ENCODE results near the gene PRKN. TPM values are rescaled to one million over a fixed set of nuclear protein-coding genes. Genes with fewer than 3 reads are reported as not detected.

Gene PRKN
- total and polyA plus RNA-seq, 3 experiments from 2014 or later = 0.22 to 1.0 (median 0.55) TPM

DNA sequence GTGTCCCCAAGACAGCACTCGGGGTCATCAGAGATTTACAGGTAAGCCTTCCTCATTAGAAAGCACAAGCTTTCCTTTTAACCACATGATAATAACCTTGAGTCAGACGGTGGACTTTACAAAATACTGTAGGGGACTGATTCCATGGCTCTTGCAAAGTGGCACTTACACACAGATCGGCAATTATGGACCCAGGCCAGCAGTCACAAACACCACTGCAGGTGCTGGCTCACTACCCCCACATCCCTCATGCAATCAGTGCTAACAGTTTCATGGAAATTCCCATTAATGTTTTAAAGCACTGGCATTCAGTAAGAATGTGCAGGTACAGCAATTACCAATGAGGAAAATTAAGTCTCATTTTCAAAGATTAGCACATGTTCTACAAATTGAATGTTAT, 516.5 kb downstream of the PRKN start:
- H3K27ac ChIP-seq (ENCODE audit: low read depth, low read length) = no peak overlapping the region
- H3K4me1 ChIP-seq (ENCODE audit: insufficient read depth, low read length) = no peaks in the 10 kb centered on the region
- no peaks in the 10 kb centered on the region for H3K36me3 ChIP-seq (ENCODE audit: insufficient read depth, low read length)
- Mint-ChIP-seq H3K9me3 (peaks cover 3 to 16% (median 3%) of the 10 kb centered on the region in 5 donors), H3K27ac (no peak overlapping the region), H3K4me1 (no peaks in the 10 kb centered on the region), H3K36me3 (peaks cover 0 to 4% (median 0%) of the 10 kb centered on the region in 3 donors), H3K27me3 (no peaks in the 10 kb centered on the region), H3K4me3 (no peak overlapping the region)
- no peaks in the 10 kb centered on the region for H3K27me3 ChIP-seq (ENCODE audit: insufficient read depth, low read length, poor library complexity, severe bottlenecking)
- POLR2A ChIA-PET = no interaction called here
- no peak overlapping the region for H3K4me3 ChIP-seq (ENCODE audit: low read length)
- CTCF ChIA-PET = no interaction called here
- no peak for DNase-seq
- H3K9me3 ChIP-seq (ENCODE audit: low read length) = no peaks in the 10 kb centered on the region

DNA sequence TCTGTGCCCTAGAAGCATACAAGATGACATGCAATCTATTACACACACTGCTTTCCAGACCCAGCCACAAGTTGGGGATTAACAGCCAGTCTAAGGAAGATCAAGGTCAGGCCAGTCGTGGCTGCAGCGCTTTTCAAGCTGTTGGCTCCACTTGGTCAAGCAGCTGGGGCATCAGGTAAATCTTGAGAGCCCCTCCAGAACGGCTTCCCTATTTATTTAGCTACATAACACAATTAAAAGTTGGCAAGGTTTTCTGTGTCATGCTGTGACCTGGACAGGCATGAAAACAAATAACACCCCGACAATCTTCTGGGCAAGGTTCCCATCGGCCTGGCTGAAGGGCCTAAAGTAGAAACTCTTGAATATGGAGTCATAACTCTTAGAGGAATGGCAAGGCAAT, 524.3 kb downstream of the PRKN start:
- no peaks in the 10 kb centered on the region for H3K9me3 ChIP-seq (ENCODE audit: low read length)
- H3K4me3 ChIP-seq (ENCODE audit: low read length) = no peak overlapping the region
- H3K36me3 Mint-ChIP-seq = peaks cover 0 to 11% (median 0%) of the 10 kb centered on the region in 3 donors
- H3K27ac ChIP-seq (ENCODE audit: low read depth, low read length) = no peak overlapping the region
- ChIA-PET CTCF (no interaction called here), POLR2A (no interaction called here)
- no peak overlapping the region for H3K27ac Mint-ChIP-seq
- no peaks in the 10 kb centered on the region for H3K36me3 ChIP-seq (ENCODE audit: insufficient read depth, low read length)
- H3K27me3 ChIP-seq (ENCODE audit: insufficient read depth, low read length, poor library complexity, severe bottlenecking) = no peaks in the 10 kb centered on the region
- H3K4me1 ChIP-seq (ENCODE audit: insufficient read depth, low read length) = no peaks in the 10 kb centered on the region
- H3K4me1 Mint-ChIP-seq = no peaks in the 10 kb centered on the region
- no peak for DNase-seq
- H3K27me3 Mint-ChIP-seq = no peaks in the 10 kb centered on the region
- peaks cover 0 to 20% (median 9%) of the 10 kb centered on the region in 5 donors for H3K9me3 Mint-ChIP-seq
- no peak overlapping the region for H3K4me3 Mint-ChIP-seq

DNA sequence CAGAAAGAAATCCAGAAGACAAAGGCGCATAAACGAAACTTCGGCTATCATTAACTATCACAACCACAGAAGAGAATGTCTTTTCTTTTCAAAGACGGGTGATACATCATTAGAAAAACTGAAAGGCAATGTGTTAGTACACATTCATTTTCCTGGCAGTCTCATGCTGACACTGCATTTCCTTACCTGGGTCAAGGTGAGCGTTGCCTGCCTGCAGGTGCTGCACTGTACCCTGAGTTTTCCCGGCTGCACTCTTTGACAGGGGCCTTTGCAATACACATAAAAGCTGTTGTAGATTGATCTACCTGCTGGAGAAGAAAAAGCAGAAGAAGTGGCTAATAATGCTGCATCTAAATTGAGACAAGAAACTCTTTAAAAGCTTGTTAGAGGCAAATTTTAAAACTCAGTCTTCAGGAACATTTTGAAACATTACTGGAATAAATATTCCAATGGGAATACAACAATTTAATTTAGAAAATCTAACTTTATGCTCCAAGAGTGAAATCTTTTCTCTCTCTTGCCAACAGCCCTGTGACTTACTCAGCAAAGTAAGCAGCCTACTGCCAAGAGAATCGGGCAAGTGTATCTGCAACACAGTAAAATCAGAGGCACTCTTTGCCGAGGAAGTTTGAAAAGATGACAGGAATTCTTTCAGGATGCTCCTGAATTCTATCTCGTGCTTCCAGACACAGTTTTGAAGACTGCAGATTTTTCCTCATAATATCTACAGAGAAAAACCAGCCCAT, 526.4 kb downstream of the PRKN start:
- Mint-ChIP-seq H3K9me3 (peaks cover 0 to 13% (median 10%) of the 10 kb centered on the region in 5 donors), H3K36me3 (peaks cover 0 to 13% (median 0%) of the 10 kb centered on the region in 3 donors), H3K4me1 (no peaks in the 10 kb centered on the region), H3K4me3 (peak overlapping the region in 1 of 7 donors; percentile 28), H3K27me3 (no peaks in the 10 kb centered on the region), H3K27ac (no peak overlapping the region)
- H3K4me3 ChIP-seq (ENCODE audit: low read length) = no peak overlapping the region
- no peak for DNase-seq
- ChIA-PET POLR2A (no interaction called here), CTCF (no interaction called here)
- no peaks in the 10 kb centered on the region for H3K4me1 ChIP-seq (ENCODE audit: insufficient read depth, low read length)
- H3K36me3 ChIP-seq (ENCODE audit: insufficient read depth, low read length) = no peaks in the 10 kb centered on the region
- no peaks in the 10 kb centered on the region for H3K27me3 ChIP-seq (ENCODE audit: insufficient read depth, low read length, poor library complexity, severe bottlenecking)
- no peaks in the 10 kb centered on the region for H3K9me3 ChIP-seq (ENCODE audit: low read length)
- no peak overlapping the region for H3K27ac ChIP-seq (ENCODE audit: low read depth, low read length)

DNA sequence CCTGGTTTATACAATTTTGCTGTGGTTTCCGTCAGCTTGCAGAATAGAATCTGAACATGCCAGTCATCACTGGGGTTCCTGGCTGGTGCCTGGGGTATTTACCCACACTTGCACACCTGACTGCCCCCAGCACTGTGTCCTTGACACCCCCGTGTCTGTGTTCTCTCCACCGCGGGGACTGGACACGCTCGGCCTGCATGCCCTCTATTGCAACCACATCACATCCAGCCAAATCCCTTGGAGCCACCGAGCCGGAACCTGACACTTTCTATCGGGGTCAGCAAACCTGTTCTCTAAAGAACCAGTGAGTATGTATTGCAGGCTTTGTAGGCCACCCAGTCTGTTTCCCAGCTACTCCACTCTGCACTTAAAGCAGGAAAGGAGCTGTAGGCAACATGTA, 527.5 kb downstream of the PRKN start:
- Histone ChIP-seq H3K9me3 (ENCODE audit: low read length) (no peaks in the 10 kb centered on the region), H3K27ac (ENCODE audit: low read depth, low read length) (no peak overlapping the region), H3K27me3 (ENCODE audit: insufficient read depth, low read length, poor library complexity, severe bottlenecking) (no peaks in the 10 kb centered on the region), H3K4me3 (ENCODE audit: low read length) (no peak overlapping the region), H3K36me3 (ENCODE audit: insufficient read depth, low read length) (no peaks in the 10 kb centered on the region), H3K4me1 (ENCODE audit: insufficient read depth, low read length) (no peaks in the 10 kb centered on the region)
- CTCF ChIA-PET = no interaction called here
- Mint-ChIP-seq H3K36me3 (peaks cover 0 to 10% (median 0%) of the 10 kb centered on the region in 3 donors), H3K27me3 (no peaks in the 10 kb centered on the region), H3K4me1 (no peaks in the 10 kb centered on the region), H3K27ac (no peak overlapping the region), H3K9me3 (peaks cover 0 to 11% (median 7%) of the 10 kb centered on the region in 5 donors), H3K4me3 (no peak overlapping the region)
- POLR2A ChIA-PET = no interaction called here
- DNase-seq = no peak

DNA sequence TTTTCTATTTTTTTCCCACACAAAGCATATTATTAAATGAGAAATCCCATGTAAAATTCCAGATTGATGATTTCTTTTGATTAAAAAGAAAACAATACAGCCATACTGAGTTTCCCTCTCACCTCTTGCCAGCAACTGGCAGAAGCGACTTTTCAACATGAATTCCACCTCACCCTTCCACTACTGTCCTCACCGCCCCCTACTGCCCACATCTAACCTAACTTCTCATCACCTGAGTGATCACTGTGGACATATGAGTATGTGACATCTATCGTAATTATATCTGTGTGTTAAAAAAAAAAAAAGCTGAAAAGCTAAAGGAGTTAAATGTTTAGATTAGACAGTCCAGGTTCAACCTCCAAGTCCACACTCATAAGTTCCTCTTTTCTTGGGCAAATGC, 528.6 kb downstream of the PRKN start:
- POLR2A ChIA-PET = no interaction called here
- Histone ChIP-seq H3K27ac (ENCODE audit: low read depth, low read length) (no peak overlapping the region), H3K36me3 (ENCODE audit: insufficient read depth, low read length) (no peaks in the 10 kb centered on the region), H3K27me3 (ENCODE audit: insufficient read depth, low read length, poor library complexity, severe bottlenecking) (no peaks in the 10 kb centered on the region), H3K4me1 (ENCODE audit: insufficient read depth, low read length) (no peaks in the 10 kb centered on the region), H3K9me3 (ENCODE audit: low read length) (no peaks in the 10 kb centered on the region), H3K4me3 (ENCODE audit: low read length) (no peak overlapping the region)
- H3K27ac Mint-ChIP-seq = no peak overlapping the region
- no peak overlapping the region for H3K4me3 Mint-ChIP-seq
- DNase-seq = no peak
- peaks cover 0 to 10% (median 0%) of the 10 kb centered on the region in 3 donors for H3K36me3 Mint-ChIP-seq
- H3K4me1 Mint-ChIP-seq = no peaks in the 10 kb centered on the region
- CTCF ChIA-PET = no interaction called here
- no peaks in the 10 kb centered on the region for H3K27me3 Mint-ChIP-seq
- peaks cover 0 to 11% (median 7%) of the 10 kb centered on the region in 5 donors for H3K9me3 Mint-ChIP-seq

DNA sequence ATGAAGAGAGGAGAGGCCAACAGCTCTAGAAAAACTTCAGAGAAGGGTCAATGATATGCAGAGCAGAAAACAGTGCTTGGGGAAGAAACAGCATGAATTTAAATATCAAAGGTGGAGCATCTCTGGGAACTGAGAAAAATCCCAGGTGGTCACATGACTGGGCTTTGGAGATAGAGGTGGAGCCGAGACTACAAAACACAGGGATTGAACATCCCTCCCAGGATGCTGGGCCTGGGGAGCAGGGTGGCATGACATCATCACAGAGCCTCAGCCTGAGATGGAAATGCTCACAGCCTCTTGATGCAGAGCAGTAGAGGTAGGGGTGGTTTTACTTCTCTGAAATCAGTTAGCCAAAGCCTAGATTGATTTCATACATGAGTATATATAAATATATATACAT, 529.5 kb downstream of the PRKN start:
- H3K9me3 Mint-ChIP-seq = peaks cover 0 to 15% (median 7%) of the 10 kb centered on the region in 5 donors
- POLR2A ChIA-PET = no interaction called here
- no peak for DNase-seq
- Histone ChIP-seq H3K27ac (ENCODE audit: low read depth, low read length) (no peak overlapping the region), H3K36me3 (ENCODE audit: insufficient read depth, low read length) (no peaks in the 10 kb centered on the region), H3K4me3 (ENCODE audit: low read length) (no peak overlapping the region), H3K4me1 (ENCODE audit: insufficient read depth, low read length) (no peaks in the 10 kb centered on the region), H3K9me3 (ENCODE audit: low read length) (no peaks in the 10 kb centered on the region), H3K27me3 (ENCODE audit: insufficient read depth, low read length, poor library complexity, severe bottlenecking) (no peaks in the 10 kb centered on the region)
- no peaks in the 10 kb centered on the region for H3K27me3 Mint-ChIP-seq
- H3K4me1 Mint-ChIP-seq = no peaks in the 10 kb centered on the region
- no peak overlapping the region for H3K4me3 Mint-ChIP-seq
- CTCF ChIA-PET = no interaction called here
- peaks cover 0 to 10% (median 0%) of the 10 kb centered on the region in 3 donors for H3K36me3 Mint-ChIP-seq
- no peak overlapping the region for H3K27ac Mint-ChIP-seq

DNA sequence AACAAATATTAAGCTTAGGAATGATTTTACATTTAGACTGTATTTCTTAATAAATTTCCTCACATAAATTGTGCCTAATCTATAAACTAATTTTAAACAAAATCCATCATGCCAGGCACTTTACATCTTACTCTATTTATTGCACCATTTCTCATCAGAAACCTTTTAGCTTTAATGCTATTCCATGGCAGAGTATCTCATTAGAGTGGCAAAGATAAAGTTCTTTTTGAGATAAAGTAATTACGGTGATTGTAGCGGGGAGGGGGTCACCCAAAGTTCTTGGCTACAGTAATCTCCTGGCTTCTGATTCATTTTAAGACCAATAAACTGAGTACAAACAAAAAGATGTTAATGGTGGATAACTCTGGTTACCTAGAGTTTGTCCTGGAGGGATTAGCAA, 532.1 kb downstream of the PRKN start:
- Histone ChIP-seq H3K9me3 (ENCODE audit: low read length) (no peaks in the 10 kb centered on the region), H3K4me1 (ENCODE audit: insufficient read depth, low read length) (no peaks in the 10 kb centered on the region), H3K4me3 (ENCODE audit: low read length) (no peak overlapping the region), H3K27me3 (ENCODE audit: insufficient read depth, low read length, poor library complexity, severe bottlenecking) (no peaks in the 10 kb centered on the region), H3K27ac (ENCODE audit: low read depth, low read length) (no peak overlapping the region), H3K36me3 (ENCODE audit: insufficient read depth, low read length) (no peaks in the 10 kb centered on the region)
- Mint-ChIP-seq H3K27me3 (no peaks in the 10 kb centered on the region), H3K9me3 (peaks cover 0 to 12% (median 4%) of the 10 kb centered on the region in 5 donors), H3K36me3 (peaks cover 0 to 6% (median 0%) of the 10 kb centered on the region in 3 donors), H3K27ac (no peak overlapping the region), H3K4me1 (no peaks in the 10 kb centered on the region), H3K4me3 (no peak overlapping the region)
- CTCF ChIA-PET = no interaction called here
- DNase-seq = no peak
- POLR2A ChIA-PET = no interaction called here

DNA sequence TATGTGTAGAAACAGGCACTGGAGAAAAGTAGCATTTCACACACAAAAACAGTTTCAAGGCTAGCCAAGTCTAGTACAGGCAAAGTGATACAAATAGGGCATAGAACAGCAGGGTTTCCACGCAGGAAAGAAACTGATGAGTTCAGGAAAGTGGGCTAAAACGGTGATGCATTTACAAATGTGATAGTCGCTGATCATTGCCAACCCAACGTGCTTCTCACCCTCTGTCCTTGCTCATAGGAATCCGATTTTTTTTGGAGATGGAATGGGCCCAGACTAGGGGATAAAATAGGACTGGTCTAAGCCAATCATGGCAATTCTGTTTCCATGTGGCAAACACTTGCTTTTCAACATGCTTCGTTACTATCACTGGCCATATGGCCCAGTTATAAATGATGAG, 536.6 kb downstream of the PRKN start:
- Mint-ChIP-seq H3K9me3 (peaks cover 0 to 20% (median 6%) of the 10 kb centered on the region in 5 donors), H3K4me1 (no peaks in the 10 kb centered on the region), H3K27ac (no peak overlapping the region), H3K36me3 (no peaks in the 10 kb centered on the region), H3K27me3 (no peaks in the 10 kb centered on the region), H3K4me3 (no peak overlapping the region)
- CTCF ChIA-PET = no interaction called here
- no peaks in the 10 kb centered on the region for H3K27me3 ChIP-seq (ENCODE audit: insufficient read depth, low read length, poor library complexity, severe bottlenecking)
- DNase-seq = no peak
- H3K36me3 ChIP-seq (ENCODE audit: insufficient read depth, low read length) = no peaks in the 10 kb centered on the region
- no peak overlapping the region for H3K27ac ChIP-seq (ENCODE audit: low read depth, low read length)
- no peaks in the 10 kb centered on the region for H3K4me1 ChIP-seq (ENCODE audit: insufficient read depth, low read length)
- POLR2A ChIA-PET = no interaction called here
- H3K4me3 ChIP-seq (ENCODE audit: low read length) = no peak overlapping the region
- H3K9me3 ChIP-seq (ENCODE audit: low read length) = no peaks in the 10 kb centered on the region
